GM23338 (cell line): Measurements from ENCODE around the gene SHISAL1.

ENCODE experiments used
- CREB1 ChIP-seq: fragments of 250-450 bp; sonication (Bioruptor Pico); IDR thresholded peaks from 2 replicates; pipeline ENCODE4 v1.5.0; 2020; ENCODE audit warnings: low read depth, mild to moderate bottlenecking, moderate library complexity
- EZH2 ChIP-seq: fragments of 200-600 bp; sonication (generic); IDR thresholded peaks from one replicate; pipeline ENCODE4 v1.8.0; 2017; ENCODE audit warnings: antibody characterized with exemption, mild to moderate bottlenecking, low read depth; ENCODE audit not compliant: unreplicated experiment
- EZH2phosphoT487 ChIP-seq: fragments of 200-600 bp; sonication (generic); IDR thresholded peaks from one replicate; pipeline ENCODE4 v1.8.1; 2018; ENCODE audit warnings: antibody characterized with exemption; ENCODE audit not compliant: unreplicated experiment
- JUNB ChIP-seq: IDR thresholded peaks from one replicate; pipeline ENCODE4 v1.6.1; 2016; ENCODE audit warnings: antibody characterized with exemption; ENCODE audit not compliant: unreplicated experiment
- NANOG ChIP-seq: IDR thresholded peaks from 2 replicates; pipeline ENCODE4 v1.6.1; 2016; ENCODE audit warnings: antibody characterized with exemption, borderline replicate concordance
- POLR2AphosphoS5 ChIP-seq: IDR thresholded peaks from 2 replicates; pipeline ENCODE4 v1.6.1; 2016; ENCODE audit warnings: antibody characterized with exemption, low read depth
- TF ChIP-seq, protein P1 (sequence below), 2 experiments: fragments of 200-600 bp in 1 of 2; sonication (generic) in 1 of 2; conservative IDR thresholded peaks; 2 replicates each; pipeline versions ENCODE4 v1.5.1 to v1.6.1; 2016 to 2017; ENCODE audit warnings: antibody characterized with exemption in 2 of 2, low read depth in 2 of 2, mild to moderate bottlenecking in 2 of 2, moderate library complexity in 1 of 2
- TF ChIP-seq, protein P2 (sequence below): IDR thresholded peaks from one replicate; pipeline ENCODE4 v1.6.1; 2018; ENCODE audit warnings: antibody characterized with exemption; ENCODE audit not compliant: unreplicated experiment
- TF ChIP-seq, protein P3 (sequence below): IDR thresholded peaks from 2 replicates; pipeline ENCODE4 v1.6.1; 2016; ENCODE audit warnings: antibody characterized with exemption
- TF ChIP-seq, protein P4 (sequence below): fragments of 250-450 bp; sonication (Bioruptor Pico); IDR thresholded peaks from 2 replicates; pipeline ENCODE4 v1.5.0; 2020; ENCODE audit warnings: mild to moderate bottlenecking, moderate library complexity

DNA sequence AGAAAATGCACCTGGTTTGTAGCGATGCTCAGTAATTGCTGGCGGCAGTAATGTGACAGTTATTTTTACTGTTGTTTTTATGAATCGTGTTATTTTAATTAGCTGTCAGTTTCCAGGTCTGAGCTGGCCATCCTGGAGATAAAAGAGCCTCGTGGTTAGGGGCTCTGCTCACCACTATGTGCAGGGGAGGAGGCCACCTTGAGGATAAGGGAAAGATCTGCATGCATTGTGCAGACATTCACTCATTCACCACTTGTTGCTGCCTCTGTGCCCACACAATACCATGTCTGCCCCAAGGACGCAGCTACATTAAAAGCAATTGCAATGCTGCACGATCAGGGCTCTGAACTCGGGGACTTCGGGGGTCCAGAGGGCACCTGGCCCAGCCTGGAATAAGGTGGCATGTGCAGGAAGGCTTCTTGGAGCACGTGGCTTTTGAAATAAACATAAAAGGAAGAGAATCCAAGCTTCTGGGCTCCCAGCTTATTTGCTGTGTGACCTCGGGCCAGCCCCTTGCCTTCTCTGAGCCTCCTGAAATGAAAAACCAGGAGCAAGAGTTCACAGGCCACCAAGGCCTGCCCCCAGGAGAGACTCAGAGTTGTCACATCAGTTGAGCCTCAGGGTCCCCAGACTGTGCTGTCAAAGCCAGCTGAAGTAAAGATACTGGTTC lies 44.7 kb upstream of the SHISAL1 start:
- TF ChIP-seq EZH2 (no peak), POLR2AphosphoS5 (no peak), EZH2phosphoT487 (no peak), NANOG (no peak), CREB1 (CRISPR knock-in tag) (no peak), JUNB (no peak)
- TF ChIP-seq, protein P1, sequence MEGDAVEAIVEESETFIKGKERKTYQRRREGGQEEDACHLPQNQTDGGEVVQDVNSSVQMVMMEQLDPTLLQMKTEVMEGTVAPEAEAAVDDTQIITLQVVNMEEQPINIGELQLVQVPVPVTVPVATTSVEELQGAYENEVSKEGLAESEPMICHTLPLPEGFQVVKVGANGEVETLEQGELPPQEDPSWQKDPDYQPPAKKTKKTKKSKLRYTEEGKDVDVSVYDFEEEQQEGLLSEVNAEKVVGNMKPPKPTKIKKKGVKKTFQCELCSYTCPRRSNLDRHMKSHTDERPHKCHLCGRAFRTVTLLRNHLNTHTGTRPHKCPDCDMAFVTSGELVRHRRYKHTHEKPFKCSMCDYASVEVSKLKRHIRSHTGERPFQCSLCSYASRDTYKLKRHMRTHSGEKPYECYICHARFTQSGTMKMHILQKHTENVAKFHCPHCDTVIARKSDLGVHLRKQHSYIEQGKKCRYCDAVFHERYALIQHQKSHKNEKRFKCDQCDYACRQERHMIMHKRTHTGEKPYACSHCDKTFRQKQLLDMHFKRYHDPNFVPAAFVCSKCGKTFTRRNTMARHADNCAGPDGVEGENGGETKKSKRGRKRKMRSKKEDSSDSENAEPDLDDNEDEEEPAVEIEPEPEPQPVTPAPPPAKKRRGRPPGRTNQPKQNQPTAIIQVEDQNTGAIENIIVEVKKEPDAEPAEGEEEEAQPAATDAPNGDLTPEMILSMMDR (conservative IDR thresholded peaks at IDR 0.05; ENCODE audit: low read depth in 2 of 2): peak; percentile 31 to 55; a peak in 3 of 4 replicates
- TF ChIP-seq, protein P2, sequence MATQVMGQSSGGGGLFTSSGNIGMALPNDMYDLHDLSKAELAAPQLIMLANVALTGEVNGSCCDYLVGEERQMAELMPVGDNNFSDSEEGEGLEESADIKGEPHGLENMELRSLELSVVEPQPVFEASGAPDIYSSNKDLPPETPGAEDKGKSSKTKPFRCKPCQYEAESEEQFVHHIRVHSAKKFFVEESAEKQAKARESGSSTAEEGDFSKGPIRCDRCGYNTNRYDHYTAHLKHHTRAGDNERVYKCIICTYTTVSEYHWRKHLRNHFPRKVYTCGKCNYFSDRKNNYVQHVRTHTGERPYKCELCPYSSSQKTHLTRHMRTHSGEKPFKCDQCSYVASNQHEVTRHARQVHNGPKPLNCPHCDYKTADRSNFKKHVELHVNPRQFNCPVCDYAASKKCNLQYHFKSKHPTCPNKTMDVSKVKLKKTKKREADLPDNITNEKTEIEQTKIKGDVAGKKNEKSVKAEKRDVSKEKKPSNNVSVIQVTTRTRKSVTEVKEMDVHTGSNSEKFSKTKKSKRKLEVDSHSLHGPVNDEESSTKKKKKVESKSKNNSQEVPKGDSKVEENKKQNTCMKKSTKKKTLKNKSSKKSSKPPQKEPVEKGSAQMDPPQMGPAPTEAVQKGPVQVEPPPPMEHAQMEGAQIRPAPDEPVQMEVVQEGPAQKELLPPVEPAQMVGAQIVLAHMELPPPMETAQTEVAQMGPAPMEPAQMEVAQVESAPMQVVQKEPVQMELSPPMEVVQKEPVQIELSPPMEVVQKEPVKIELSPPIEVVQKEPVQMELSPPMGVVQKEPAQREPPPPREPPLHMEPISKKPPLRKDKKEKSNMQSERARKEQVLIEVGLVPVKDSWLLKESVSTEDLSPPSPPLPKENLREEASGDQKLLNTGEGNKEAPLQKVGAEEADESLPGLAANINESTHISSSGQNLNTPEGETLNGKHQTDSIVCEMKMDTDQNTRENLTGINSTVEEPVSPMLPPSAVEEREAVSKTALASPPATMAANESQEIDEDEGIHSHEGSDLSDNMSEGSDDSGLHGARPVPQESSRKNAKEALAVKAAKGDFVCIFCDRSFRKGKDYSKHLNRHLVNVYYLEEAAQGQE: no peak
- TF ChIP-seq, protein P3, sequence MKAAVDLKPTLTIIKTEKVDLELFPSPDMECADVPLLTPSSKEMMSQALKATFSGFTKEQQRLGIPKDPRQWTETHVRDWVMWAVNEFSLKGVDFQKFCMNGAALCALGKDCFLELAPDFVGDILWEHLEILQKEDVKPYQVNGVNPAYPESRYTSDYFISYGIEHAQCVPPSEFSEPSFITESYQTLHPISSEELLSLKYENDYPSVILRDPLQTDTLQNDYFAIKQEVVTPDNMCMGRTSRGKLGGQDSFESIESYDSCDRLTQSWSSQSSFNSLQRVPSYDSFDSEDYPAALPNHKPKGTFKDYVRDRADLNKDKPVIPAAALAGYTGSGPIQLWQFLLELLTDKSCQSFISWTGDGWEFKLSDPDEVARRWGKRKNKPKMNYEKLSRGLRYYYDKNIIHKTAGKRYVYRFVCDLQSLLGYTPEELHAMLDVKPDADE: no peak
- TF ChIP-seq, protein P4, sequence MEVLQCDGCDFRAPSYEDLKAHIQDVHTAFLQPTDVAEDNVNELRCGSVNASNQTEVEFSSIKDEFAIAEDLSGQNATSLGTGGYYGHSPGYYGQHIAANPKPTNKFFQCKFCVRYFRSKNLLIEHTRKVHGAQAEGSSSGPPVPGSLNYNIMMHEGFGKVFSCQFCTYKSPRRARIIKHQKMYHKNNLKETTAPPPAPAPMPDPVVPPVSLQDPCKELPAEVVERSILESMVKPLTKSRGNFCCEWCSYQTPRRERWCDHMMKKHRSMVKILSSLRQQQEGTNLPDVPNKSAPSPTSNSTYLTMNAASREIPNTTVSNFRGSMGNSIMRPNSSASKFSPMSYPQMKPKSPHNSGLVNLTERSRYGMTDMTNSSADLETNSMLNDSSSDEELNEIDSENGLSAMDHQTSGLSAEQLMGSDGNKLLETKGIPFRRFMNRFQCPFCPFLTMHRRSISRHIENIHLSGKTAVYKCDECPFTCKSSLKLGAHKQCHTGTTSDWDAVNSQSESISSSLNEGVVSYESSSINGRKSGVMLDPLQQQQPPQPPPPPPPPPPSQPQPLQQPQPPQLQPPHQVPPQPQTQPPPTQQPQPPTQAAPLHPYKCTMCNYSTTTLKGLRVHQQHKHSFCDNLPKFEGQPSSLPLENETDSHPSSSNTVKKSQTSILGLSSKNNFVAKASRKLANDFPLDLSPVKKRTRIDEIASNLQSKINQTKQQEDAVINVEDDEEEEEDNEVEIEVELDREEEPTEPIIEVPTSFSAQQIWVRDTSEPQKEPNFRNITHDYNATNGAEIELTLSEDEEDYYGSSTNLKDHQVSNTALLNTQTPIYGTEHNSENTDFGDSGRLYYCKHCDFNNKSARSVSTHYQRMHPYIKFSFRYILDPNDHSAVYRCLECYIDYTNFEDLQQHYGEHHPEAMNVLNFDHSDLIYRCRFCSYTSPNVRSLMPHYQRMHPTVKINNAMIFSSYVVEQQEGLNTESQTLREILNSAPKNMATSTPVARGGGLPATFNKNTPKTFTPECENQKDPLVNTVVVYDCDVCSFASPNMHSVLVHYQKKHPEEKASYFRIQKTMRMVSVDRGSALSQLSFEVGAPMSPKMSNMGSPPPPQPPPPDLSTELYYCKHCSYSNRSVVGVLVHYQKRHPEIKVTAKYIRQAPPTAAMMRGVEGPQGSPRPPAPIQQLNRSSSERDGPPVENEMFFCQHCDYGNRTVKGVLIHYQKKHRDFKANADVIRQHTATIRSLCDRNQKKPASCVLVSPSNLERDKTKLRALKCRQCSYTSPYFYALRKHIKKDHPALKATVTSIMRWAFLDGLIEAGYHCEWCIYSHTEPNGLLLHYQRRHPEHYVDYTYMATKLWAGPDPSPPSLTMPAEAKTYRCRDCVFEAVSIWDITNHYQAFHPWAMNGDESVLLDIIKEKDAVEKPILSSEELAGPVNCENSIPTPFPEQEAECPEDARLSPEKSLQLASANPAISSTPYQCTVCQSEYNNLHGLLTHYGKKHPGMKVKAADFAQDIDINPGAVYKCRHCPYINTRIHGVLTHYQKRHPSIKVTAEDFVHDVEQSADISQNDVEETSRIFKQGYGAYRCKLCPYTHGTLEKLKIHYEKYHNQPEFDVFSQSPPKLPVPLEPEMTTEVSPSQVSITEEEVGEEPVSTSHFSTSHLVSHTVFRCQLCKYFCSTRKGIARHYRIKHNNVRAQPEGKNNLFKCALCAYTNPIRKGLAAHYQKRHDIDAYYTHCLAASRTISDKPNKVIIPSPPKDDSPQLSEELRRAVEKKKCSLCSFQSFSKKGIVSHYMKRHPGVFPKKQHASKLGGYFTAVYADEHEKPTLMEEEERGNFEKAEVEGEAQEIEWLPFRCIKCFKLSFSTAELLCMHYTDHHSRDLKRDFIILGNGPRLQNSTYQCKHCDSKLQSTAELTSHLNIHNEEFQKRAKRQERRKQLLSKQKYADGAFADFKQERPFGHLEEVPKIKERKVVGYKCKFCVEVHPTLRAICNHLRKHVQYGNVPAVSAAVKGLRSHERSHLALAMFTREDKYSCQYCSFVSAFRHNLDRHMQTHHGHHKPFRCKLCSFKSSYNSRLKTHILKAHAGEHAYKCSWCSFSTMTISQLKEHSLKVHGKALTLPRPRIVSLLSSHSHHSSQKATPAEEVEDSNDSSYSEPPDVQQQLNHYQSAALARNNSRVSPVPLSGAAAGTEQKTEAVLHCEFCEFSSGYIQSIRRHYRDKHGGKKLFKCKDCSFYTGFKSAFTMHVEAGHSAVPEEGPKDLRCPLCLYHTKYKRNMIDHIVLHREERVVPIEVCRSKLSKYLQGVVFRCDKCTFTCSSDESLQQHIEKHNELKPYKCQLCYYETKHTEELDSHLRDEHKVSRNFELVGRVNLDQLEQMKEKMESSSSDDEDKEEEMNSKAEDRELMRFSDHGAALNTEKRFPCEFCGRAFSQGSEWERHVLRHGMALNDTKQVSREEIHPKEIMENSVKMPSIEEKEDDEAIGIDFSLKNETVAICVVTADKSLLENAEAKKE: no peak
